Endothelial cell of umbilical vein (primary cell): Measurements from ENCODE around the gene SETBP1. TPM values are rescaled to one million over a fixed set of nuclear protein-coding genes. Genes with fewer than 3 reads are reported as not detected.

Source experiments
- BruUV-seq: library from RNA; stranded (reverse); fragments of 400-500 nt; replicated peaks from 2 replicates; lab custom pipeline; 2021; lab: Mats Ljungman, UMichigan
- CTCF ChIA-PET: fragments of 300-600, 350-600 bp; sonication (Branson Sonifier 250); formaldehyde crosslinking; loops from one replicate; lab custom pipeline; 2021; ENCODE audit warnings: antibody characterized with exemption, inconsistent platforms; lab: Charles Lee
- POLR2A ChIA-PET: fragments of 300-600, 350-600 bp; sonication (Branson Sonifier 250); formaldehyde crosslinking; loops from one replicate; lab custom pipeline; 2021; ENCODE audit warnings: antibody characterized with exemption, inconsistent platforms; lab: Charles Lee
- DNase-seq: peaks from one replicate; pipeline ENCODE4 v3.0.0-alpha.2; 2011; ENCODE audit warnings: low read depth, low spot score
- FAIRE-seq: peaks from 2 replicates; lab custom pipeline; 2011; peaks lifted over from hg19 to GRCh38; lab: Jason Lieb, UNC
- H2AFZ ChIP-seq: 2 replicates; pipeline ENCODE4 v1.6.0; 2012; ENCODE audit warnings: low read depth, low read length, control low read depth, inconsistent platforms
- H3K27ac ChIP-seq: 2 replicates; pipeline ENCODE4 v1.5.1; 2011; ENCODE audit warnings: low read depth, mild to moderate bottlenecking, control low read depth, low read length, moderate library complexity; ENCODE audit not compliant: insufficient read depth
- H3K27me3 ChIP-seq, 2 experiments: 2 replicates each; pipeline versions ENCODE4 v1.6.0 to v1.6.1; 2011; ENCODE audit warnings: low read length in 2 of 2, mixed read lengths in 1 of 2; ENCODE audit not compliant: control insufficient read depth in 2 of 2, insufficient read depth in 2 of 2
- H3K36me3 ChIP-seq, 2 experiments: 2 replicates in 1 of 2; 3 replicates in 1 of 2; pipeline ENCODE4 v1.5.1; 2011; ENCODE audit warnings: low read length in 2 of 2, mild to moderate bottlenecking in 1 of 2, moderate library complexity in 1 of 2; ENCODE audit not compliant: control insufficient read depth in 2 of 2, insufficient read depth in 2 of 2; ENCODE audit errors: extremely low read depth in 1 of 2
- H3K4me1 ChIP-seq: 3 replicates; pipeline ENCODE4 v1.5.1; 2011; ENCODE audit warnings: mild to moderate bottlenecking, low read length; ENCODE audit not compliant: control insufficient read depth, insufficient read depth; ENCODE audit errors: extremely low read depth
- H3K4me2 ChIP-seq: 2 replicates; pipeline ENCODE4 v1.6.1; 2011; ENCODE audit warnings: low read length, control low read depth, mixed read lengths; ENCODE audit not compliant: insufficient read depth
- H3K4me3 ChIP-seq, 3 experiments: fragments of 200-600 bp in 1 of 3; sonication (generic), shearing (Covaris generic) in 1 of 3; replicated peaks in 1 of 3; 2 replicates each; pipeline ENCODE4 v1.5.1; 2011 to 2016; ENCODE audit warnings: control low read depth in 3 of 3, low read length in 3 of 3, mild to moderate bottlenecking in 2 of 3, inconsistent platforms in 1 of 3, low read depth in 1 of 3, moderate library complexity in 1 of 3; ENCODE audit not compliant: insufficient read depth in 1 of 3
- H3K79me2 ChIP-seq: 2 replicates; pipeline ENCODE4 v1.6.0; 2012; ENCODE audit warnings: low read length, inconsistent platforms; ENCODE audit not compliant: control insufficient read depth, insufficient read depth
- H3K9ac ChIP-seq: replicated peaks from 2 replicates; pipeline ENCODE3; 2011; ENCODE audit warnings: low read length, control low read depth; ENCODE audit not compliant: insufficient read depth; ENCODE audit errors: extremely low read depth
- H3K9me1 ChIP-seq: replicated peaks from 3 replicates; pipeline ENCODE4 v1.6.0; 2011; ENCODE audit warnings: mild to moderate bottlenecking, low read length; ENCODE audit not compliant: control insufficient read depth, insufficient read depth; ENCODE audit errors: extremely low read depth
- H3K9me3 ChIP-seq: replicated peaks from 2 replicates; pipeline ENCODE4 v1.5.1; 2012; ENCODE audit warnings: low read length, inconsistent platforms; ENCODE audit not compliant: control insufficient read depth, insufficient read depth
- H4K20me1 ChIP-seq: replicated peaks from 2 replicates; pipeline ENCODE3; 2011; ENCODE audit warnings: mild to moderate bottlenecking, low read length; ENCODE audit not compliant: control insufficient read depth, insufficient read depth; ENCODE audit errors: extremely low read depth
- CTCF ChIP-seq, 2 donors: IDR thresholded peaks; 1 replicate in 1 of 2; 2 replicates in 1 of 2; pipeline ENCODE4 v1.5.1; 2011; ENCODE audit warnings: low read length in 2 of 2, mild to moderate bottlenecking in 2 of 2, moderate library complexity in 2 of 2, control low read depth in 1 of 2, inconsistent platforms in 1 of 2, low read depth in 1 of 2; ENCODE audit not compliant: insufficient read depth in 1 of 2; ENCODE audit errors: extremely low read depth in 1 of 2
- EZH2 ChIP-seq: IDR thresholded peaks from 2 replicates; pipeline ENCODE4 v1.6.1; 2012; ENCODE audit warnings: borderline replicate concordance, low read depth, mild to moderate bottlenecking, moderate library complexity, low read length, inconsistent platforms; ENCODE audit not compliant: severe bottlenecking
- FOS ChIP-seq: IDR thresholded peaks from 2 replicates; pipeline ENCODE4 v1.6.1; 2011; ENCODE audit warnings: mild to moderate bottlenecking, low read length, moderate library complexity, borderline replicate concordance; ENCODE audit not compliant: insufficient read depth
- GATA2 ChIP-seq: IDR thresholded peaks from 2 replicates; pipeline ENCODE4 v1.7.0; 2011; ENCODE audit warnings: low read depth, mild to moderate bottlenecking, moderate library complexity, mixed read lengths, low read length; ENCODE audit not compliant: insufficient read length, insufficient read depth
- JUN ChIP-seq: IDR thresholded peaks from 2 replicates; pipeline ENCODE4 v1.6.1; 2011; ENCODE audit warnings: borderline replicate concordance, low read depth; ENCODE audit not compliant: insufficient read length, insufficient read depth
- MAX ChIP-seq: IDR thresholded peaks from 2 replicates; pipeline ENCODE4 v1.6.1; 2011; ENCODE audit not compliant: insufficient read depth, insufficient read length
- MYC ChIP-seq: IDR thresholded peaks from one replicate; pipeline ENCODE4 v1.6.1; 2011; ENCODE audit warnings: mild to moderate bottlenecking, low read depth, low read length
- POLR2A ChIP-seq: IDR thresholded peaks from 2 replicates; pipeline ENCODE4 v1.6.1; 2012; ENCODE audit warnings: low read depth, mild to moderate bottlenecking, control low read depth, low read length
- POLR2AphosphoS5 ChIP-seq: IDR thresholded peaks from 2 replicates; pipeline ENCODE4 v1.6.1; 2012; ENCODE audit warnings: low read depth, mild to moderate bottlenecking, control low read depth, low read length, moderate library complexity; ENCODE audit not compliant: insufficient read depth
- dilution Hi-C: fragments of 300-500 bp; cut with MboI; formaldehyde crosslinking; loops from one replicate; pipeline ENCODE4 v1.15.0; 2019; ENCODE audit warnings: low sequenced_read_pairs; ENCODE audit not compliant: extremely low pct_ligation_motif_present
- intact Hi-C: fragments of 100-400 bp; cut with micrococcal nuclease; formaldehyde crosslinking; loops from one replicate; pipeline ENCODE4 v1.10.0; 2022
- polyA plus RNA-seq, 4 experiments: library from polyadenylated mRNA; depleted of rRNA in 3 of 4; stranded (reverse) in 3 of 4; unstranded in 1 of 4; fragments of >200 nt; gene quantifications; 2 replicates each; pipeline versions ENCODE4 v1.2.1 to v1.2.3, GENCODE V29; 2011 to 2012; ENCODE audit warnings: missing spikeins in 1 of 4
- total RNA-seq: library from RNA; stranded (reverse); gene quantifications from 2 replicates; pipeline ENCODE4 v1.2.3, GENCODE V29; 2021

The SETBP1 gene
- total and polyA plus RNA-seq, 2 donors (not counting 3 experiments of a cell fraction or from before 2014, with no cell fraction given): 0.76 to 3.1 TPM

- no TSS peak for BruUV-seq
- DNase-seq (no peak), FAIRE-seq (no peak)
- Histone ChIP-seq H3K27me3 (no peaks in the 10 kb centered on the region), H3K27ac (no peak overlapping the region), H3K79me2 (no peaks in the 10 kb centered on the region), H2AFZ (no peak overlapping the region), H4K20me1 (no peaks in the 10 kb centered on the region), H3K4me2 (no peak overlapping the region), H3K36me3 (no peaks in the 10 kb centered on the region), H3K9me3 (no peaks in the 10 kb centered on the region), H3K4me3 (no peak overlapping the region), H3K9me1 (no peaks in the 10 kb centered on the region), H3K9ac (no peak overlapping the region), H3K4me1 (no peaks in the 10 kb centered on the region)
- TF ChIP-seq MAX (no peak), POLR2A (no peak), EZH2 (no peak), MYC (no peak), FOS (no peak), POLR2AphosphoS5 (no peak), JUN (no peak), CTCF (IDR thresholded peaks at IDR 0.05; ENCODE audit: extremely low read depth in 1 of 2, insufficient read depth in 1 of 2, low read depth in 1 of 2, low read length in 2 of 2) (no peak), GATA2 (no peak)
- CTCF ChIA-PET: no interaction called here
- dilution Hi-C loops (no loop called here), intact Hi-C loops (no loop called here)
- POLR2A ChIA-PET: no interaction called here
These were observed 20.0 kb downstream of the SETBP1 start for GRCh38 chr18:44700652-44701051.
